GM19238 (cell line): Measurements from ENCODE around the gene GABRP.
"Not testable (repeated sequence)": the region's sequence is repeated elsewhere in the genome, so short reads cannot be mapped to it uniquely, and the experiment has no call there.

ENCODE experiments used
- DNase-seq: peaks from one replicate; pipeline ENCODE4 v3.0.0; 2011; ENCODE audit warnings: low spot score; ENCODE audit not compliant: insufficient read length

GABRP gene

DNA sequence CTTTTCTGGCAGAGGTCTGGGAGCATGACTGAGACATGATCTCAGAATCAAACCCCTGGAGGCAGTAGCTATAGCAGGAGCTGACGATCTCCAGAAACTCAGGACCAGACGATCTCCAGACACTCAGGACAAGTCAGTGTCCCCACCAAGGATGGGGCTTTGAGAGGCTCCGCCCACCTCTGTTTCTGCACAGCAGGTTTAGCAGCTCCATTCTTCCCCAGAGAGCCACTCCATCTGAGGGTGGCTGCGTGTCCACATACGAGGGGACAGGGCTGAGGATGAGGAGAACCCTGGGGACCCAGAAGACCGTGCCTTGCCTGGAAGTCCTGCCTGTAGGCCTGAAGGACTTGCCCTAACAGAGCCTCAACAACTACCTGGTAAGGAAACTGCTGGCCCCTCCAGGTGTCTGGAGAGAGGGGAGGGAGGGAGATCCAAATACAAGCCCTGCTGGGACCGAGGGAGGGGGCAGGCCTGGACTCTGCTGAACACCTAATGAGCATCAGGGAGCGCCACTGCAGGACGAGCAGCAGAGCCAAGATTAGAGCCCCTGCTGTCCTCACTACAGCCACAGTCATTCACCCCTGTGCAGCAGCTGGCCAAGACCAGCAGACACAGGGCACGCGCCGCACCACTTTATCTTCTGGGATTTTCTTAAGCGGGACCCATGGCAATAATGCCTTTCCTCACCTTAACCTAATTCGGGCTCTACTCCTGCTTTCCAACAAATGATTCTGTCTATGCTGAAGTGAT is at the start of gene GABRP:
Gene GABRP, plus strand, starts transcription at position 228 of the 750 bp plus-strand sequence. CDS start 4,891 bp downstream, outside the sequence.
- DNase-seq, result no peak

DNA sequence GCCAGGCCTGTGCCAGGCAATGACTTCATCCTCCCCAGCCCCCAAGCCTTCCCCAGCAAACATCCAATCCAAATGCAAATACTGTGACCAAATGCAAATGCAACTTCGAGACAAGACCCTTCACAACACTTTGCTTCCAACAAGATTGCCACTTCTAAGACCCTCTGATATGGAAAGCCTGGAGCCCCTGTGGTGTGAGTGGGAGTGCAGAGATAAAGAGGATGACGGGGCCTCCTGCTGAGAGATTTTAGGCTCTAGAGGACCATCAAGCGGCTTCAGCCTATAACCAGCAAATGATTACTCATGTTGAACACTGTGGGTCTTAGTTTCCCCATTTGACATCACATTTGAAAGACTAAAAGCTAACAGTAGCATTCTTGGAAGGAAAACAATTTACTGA is 46.6 kb upstream of the GABRP start:
- DNase-seq, result no peak

DNA sequence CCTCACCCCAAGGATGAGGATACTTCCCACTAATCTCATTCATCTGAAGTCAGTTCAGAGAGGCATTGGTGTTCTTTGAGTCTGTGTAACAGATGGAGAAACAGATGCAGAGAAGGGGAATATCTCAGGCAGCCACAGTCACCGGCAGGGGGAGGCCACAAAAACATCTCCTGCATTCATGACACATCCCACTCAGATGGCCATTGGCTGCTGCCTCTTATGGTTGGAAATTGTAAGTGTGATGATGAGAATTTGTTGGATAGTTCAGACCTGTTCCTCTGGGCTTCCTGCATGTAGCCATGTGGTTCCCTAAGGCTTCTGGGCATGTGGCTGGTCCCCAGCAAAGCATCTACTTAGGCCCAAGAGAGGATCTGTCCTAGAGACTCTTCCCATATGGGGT is 45.9 kb upstream of the GABRP start:
- DNase-seq, result no peak

DNA sequence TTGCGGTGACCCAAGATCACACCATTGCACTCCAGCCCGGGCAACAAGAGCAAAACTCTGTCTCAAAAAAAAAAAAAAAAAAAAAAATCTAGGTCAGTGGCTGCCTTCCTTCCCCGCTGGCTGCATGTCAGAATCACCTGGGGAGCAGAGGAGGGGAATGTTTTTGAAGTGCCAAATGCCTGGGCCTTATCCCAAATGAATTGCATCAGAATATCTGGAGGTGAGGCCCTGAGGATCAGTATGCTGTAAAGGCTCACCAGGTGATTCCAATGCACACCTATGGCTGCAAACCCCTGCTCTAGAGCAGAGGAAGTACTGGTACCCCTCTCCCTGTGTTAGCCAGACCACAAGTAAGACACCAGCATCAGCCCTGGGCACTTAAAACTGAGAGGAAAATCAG is 44.7 kb upstream of the GABRP start:
- no peak for DNase-seq

DNA sequence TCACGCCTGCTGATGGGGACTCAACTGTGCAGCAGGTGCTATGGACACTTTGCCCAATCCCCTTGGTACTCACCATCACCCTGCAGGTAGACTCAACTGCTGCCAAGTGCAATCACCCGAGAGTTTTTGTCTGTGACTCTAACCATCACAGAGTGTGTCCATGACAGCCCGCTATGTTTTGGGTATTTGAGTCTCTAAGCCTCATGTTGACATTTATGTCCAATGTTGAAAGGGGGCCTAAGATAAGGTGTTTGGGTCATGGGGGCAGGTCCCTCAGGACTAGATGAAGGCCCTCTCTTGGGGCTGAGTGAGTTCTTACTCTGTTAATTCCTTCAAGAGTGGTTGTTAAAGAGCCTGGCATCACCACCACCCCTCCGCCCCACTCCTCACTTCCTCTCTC is 44.1 kb upstream of the GABRP start:
- no peak for DNase-seq

DNA sequence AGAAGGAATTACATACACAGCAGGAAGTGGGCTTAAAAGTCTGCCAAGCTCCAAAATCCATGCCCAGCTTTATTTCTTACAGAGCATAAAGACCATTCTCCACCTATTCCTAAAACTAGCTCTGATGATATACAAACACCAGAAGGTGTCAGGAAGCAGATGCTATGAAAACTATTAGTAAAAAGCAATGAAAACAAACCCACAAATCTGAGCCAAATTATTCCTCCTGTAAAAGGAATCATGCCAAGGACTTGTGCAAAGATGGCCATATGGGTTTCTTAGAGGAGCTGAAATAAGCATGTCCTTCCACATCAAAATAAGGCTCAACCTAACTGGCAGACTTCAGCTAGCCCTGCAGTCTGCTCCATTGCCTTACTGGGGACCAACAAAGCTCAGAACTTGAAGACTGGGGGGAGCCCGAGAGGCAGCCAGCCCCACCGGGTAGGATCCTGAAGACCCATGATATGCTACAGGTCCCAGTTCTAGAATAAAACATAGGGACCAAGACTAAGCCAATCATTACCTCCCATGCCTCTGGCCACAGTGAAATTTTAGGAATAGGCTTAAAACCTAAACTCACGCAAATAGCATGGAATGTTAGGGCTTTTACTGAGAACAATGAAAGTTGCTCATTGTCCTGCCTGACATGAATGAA is 42.8 kb upstream of the GABRP start:
- no peak for DNase-seq

DNA sequence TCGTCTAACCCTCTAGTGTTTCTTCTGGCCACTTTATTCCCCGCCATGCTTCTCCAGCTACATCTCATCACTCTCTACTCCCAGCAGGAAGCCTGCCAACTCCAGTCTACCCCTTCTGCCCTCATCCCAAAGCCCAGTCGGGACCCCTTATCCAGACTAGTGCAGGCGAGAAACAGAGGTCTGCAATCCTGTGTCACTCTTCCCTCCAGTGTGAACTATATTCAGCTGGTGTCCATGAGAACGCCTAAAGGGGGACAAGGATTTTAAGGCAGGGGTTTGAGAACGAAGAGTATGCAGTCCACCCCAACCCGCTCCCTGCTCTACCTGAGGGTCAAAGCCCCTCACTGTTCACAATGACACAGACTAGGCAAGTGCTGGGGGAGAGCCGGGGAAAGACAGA is 41.7 kb upstream of the GABRP start:
- DNase-seq, result no peak

DNA sequence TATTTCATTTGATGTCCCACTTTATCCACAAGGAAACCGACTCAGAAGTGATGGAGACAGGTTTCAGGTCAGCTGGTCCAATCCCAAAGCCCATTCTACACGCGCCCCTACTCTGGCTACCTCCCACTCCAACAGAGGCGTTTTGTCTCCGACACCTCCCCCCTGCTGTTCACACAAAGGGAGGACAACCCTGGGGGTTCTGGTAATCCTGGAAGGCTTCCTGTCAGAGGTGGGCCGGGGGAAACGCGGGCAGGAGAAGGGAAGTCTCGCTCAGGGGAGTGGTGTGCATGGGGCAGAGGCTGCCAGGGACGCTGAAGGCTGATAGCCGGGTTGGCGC is 39.7 kb upstream of the GABRP start:
- DNase-seq, result no peak

DNA sequence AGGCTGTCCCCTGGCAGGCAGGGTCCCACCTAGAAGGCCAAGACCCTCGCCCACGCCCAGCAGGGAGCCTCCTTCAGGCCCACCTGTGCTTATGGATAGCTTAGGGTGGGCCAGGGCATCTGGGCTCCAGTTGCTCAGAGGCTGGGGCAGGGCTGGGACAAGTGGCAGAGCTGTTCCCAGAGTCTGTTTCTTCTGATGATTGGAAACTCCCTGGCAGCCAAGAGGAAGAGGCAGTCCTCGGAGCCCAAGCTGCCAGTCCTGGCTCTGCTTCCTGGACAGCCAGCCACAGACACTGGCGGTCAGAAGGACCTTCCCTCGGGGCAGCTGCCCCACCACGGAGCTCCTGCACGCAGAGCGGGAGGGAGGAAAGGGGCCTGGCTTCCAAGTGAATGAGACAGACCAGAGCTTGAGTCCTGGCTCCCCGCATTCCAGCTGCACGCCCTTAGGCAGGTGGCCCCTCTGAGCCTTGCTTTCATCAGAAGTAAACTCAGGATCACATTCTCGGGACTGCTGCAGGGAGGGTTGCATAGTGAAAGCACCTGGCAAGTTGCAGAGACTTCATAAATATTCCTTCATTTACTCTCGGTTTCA is 37.9 kb upstream of the GABRP start:
- no peak for DNase-seq

GRCh38 chr5:170746075-170746960 is 37.2 kb upstream of the GABRP start:
- DNase-seq, result no peak

GRCh38 chr5:170746961-170747340 is 36.6 kb upstream of the GABRP start:
- no peak for DNase-seq

GRCh38 chr5:170747357-170747756 is 36.2 kb upstream of the GABRP start:
- DNase-seq, result no peak

GRCh38 chr5:170747851-170748250 is 35.7 kb upstream of the GABRP start:
- DNase-seq, result no peak

- DNase-seq, result no peak
Measured at GRCh38 chr5:170748951-170749471, 34.5 kb upstream of the GABRP start.

DNA sequence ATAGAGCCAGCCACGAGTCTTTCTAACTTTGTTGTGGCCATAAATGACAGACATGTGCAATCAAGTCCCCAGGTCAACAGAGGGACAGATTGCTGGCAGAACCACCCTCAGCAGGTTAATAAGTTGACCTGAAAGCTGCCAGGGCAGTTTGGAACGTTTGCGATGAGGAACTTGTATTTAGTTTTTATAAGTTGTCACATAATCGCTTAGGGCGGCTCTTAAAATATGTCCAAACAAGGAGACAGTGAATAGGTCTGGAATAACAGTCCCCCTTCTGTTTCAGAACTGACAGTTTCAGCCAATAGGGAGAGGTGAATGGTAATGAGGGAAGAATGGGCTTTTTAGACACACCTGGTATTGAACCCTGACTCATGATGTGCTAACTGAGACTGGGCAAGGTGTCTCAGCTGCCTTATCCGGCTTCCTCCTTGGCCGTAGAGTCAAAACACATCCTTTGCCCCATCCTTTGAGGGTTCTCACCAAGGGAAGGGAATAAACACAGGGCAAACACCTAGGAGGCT is 33.6 kb upstream of the GABRP start:
- no peak for DNase-seq

DNA sequence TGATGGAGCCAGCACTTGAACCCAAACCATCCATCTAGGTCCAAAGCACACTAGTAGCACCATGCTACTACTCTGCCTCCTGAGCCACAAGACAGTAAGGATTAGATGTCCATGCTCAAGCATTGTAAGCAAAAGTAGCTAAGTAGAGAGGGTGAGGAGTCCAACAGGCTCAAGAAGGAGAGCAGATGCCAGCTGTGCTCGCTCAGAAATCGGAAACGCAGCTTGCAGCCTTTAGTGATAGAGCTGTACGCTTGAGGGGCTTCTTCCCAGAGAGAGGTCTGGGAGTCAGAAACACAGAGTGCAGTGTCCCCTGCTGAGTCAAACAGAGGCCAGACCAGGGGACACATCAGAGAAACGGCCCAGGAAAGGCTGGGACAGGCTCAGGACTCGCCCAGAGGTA is 32.7 kb upstream of the GABRP start:
- DNase-seq, result no peak

DNA sequence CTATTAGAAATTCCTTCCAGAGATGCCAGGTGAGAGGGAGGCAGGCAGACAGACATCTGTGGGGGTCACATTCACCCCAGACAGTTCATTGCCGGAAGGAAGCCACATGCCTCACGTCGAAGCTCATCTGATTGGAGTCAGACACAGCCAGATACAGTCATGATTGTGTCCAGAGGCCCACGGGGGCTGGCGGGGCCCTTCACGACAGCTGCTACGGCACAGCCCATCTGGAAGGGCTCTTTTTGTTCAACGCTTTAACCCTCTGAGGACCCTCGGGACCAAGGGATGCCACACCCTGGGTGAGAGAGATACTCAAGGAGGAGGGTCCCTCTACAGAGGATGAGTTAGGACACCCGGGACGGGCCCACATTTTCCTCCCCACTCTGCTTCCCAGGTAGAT is 31.9 kb upstream of the GABRP start:
- DNase-seq, result no peak

DNA sequence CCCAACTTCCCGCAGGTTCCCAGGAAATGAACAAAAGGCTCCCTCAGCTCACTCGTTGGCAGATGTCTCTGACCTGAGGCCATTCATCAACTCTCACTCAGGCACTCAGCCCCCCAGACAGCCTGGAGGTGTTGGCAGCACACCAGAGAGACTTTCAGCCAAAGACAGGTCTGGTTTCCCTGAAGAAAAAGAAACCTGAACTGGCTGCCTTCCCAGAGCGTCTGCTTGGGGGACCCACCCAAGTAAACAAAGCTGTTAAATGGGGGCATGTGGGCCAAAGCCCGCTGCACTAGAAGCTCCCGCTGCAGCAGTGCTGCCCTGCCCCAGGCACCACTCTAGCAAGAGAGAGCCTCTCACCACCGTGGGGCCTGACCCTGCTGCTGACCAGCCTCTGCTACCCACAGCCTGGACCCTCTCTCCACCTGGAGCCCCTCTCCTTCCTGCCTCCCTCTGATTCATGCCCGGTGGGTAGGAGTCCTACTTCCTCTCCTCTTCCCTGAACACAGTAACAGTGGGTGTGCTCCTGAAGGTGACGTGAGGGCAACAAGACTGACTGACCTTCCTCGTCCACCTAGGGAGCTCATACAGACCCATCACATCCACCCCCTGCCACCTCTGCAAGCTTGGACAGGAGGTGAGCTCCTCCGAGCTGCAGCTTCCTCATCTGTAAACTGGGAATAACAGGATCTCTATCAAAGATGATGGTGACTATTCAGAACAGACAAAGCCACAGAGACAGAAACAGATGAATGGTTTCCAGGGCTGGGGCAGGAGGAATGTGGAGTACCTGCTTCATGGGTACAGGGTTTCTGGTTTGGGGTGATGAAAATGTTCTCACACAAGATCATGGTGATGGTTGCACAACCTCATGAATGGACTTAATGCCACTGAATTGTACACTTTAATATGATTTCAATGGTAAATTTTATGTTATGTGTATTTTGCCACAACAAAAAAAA is 31.0 kb upstream of the GABRP start:
- DNase-seq, result no peak

DNA sequence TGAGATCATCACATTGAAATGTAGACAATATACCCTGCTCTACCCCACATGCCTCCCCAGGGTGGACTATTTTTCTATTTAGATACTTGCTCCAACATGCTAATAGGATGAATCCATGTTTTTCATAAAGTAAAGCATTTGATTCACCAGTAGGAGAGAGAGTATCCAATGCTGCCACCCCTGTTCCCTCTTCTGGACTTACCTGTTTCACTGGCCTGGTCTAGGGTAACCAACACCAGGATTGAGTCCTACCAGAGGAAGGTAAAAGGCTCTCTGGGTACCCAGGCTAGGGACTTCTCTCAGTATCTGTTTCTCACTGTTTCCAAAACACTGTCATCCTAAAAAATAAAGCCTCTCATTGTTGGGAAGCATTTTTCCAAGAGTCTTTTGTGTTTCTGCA is 30.2 kb upstream of the GABRP start:
- DNase-seq, result no peak

GRCh38 chr5:170754508-170754907 is 29.0 kb upstream of the GABRP start:
- DNase-seq, result not testable (repeated sequence)
